ENCODE measurements around the gene MAP2K5.

DNA sequence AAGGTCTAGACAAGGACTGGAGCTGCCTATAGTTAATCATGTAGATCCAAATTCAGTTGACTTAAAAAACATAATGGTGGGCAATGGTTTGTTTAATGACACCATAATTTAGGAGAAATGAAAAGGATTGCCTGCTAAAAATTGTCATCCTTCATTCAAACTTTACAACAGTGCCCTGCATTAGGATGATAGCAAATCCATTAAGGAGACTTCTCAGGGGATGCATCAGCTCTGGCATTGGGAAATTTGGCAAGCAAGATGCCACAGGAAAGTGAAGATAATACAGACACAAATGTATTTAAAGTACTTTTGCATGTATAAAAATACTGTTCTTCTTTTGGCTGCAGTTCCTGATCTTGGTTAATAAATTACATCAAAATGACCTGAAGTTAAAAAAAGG, 189.7 kb downstream of the MAP2K5 start:
- TF ChIP-seq, protein P1, sequence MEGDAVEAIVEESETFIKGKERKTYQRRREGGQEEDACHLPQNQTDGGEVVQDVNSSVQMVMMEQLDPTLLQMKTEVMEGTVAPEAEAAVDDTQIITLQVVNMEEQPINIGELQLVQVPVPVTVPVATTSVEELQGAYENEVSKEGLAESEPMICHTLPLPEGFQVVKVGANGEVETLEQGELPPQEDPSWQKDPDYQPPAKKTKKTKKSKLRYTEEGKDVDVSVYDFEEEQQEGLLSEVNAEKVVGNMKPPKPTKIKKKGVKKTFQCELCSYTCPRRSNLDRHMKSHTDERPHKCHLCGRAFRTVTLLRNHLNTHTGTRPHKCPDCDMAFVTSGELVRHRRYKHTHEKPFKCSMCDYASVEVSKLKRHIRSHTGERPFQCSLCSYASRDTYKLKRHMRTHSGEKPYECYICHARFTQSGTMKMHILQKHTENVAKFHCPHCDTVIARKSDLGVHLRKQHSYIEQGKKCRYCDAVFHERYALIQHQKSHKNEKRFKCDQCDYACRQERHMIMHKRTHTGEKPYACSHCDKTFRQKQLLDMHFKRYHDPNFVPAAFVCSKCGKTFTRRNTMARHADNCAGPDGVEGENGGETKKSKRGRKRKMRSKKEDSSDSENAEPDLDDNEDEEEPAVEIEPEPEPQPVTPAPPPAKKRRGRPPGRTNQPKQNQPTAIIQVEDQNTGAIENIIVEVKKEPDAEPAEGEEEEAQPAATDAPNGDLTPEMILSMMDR (conservative IDR thresholded peaks at IDR 0.05), result no peak
- no peak for TF ChIP-seq ZFX (IDR thresholded peaks at IDR 0.05)
